ENCODE measurements around the gene ZNF614. TPM values are rescaled to one million over a fixed set of nuclear protein-coding genes. Genes with fewer than 3 reads are reported as not detected.
"Not testable (repeated sequence)": the region's sequence is repeated elsewhere in the genome, so short reads cannot be mapped to it uniquely, and the experiment has no call there.

Gene ZNF614
- total and polyA plus RNA-seq, 2 of the 13 experiments (the other 11 are each of a cell fraction or from before 2014, with no cell fraction given): 13.0 to 22.8 TPM

- no peak for TF ChIP-seq NR2F2 (IDR thresholded peaks at IDR 0.05; ENCODE audit: borderline replicate concordance, low read depth)
- no peak for TF ChIP-seq AGO2 (optimal IDR thresholded peaks at IDR 0.05; ENCODE audit: low read depth, low read length)
- TF ChIP-seq, protein P1, sequence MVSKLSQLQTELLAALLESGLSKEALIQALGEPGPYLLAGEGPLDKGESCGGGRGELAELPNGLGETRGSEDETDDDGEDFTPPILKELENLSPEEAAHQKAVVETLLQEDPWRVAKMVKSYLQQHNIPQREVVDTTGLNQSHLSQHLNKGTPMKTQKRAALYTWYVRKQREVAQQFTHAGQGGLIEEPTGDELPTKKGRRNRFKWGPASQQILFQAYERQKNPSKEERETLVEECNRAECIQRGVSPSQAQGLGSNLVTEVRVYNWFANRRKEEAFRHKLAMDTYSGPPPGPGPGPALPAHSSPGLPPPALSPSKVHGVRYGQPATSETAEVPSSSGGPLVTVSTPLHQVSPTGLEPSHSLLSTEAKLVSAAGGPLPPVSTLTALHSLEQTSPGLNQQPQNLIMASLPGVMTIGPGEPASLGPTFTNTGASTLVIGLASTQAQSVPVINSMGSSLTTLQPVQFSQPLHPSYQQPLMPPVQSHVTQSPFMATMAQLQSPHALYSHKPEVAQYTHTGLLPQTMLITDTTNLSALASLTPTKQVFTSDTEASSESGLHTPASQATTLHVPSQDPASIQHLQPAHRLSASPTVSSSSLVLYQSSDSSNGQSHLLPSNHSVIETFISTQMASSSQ (IDR thresholded peaks at IDR 0.05; ENCODE audit: low read depth): no peak
- TF ChIP-seq, protein P1 (CRISPR knock-in tag; IDR thresholded peaks at IDR 0.05; ENCODE audit: borderline replicate concordance): no peak
- TF ChIP-seq, protein P2, sequence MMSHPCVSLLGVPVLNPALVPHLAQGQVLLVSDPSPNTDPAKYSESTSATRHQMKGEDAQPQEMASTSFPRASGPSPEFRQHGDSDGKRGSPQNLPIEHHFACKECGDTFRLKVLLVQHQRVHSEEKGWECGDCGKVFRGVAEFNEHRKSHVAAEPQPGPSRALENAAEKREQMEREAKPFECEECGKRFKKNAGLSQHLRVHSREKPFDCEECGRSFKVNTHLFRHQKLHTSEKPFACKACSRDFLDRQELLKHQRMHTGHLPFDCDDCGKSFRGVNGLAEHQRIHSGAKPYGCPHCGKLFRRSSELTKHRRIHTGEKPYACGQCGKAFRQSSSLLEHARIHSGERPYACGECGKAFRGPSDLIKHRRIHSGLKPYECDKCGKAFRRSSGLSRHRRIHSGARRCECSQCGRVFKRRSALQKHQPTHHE (CRISPR knock-in tag; IDR thresholded peaks at IDR 0.05; ENCODE audit: borderline replicate concordance): no peak
- TF ChIP-seq ZFP62 (CRISPR knock-in tag; IDR thresholded peaks at IDR 0.05): no peak
Measured at GRCh38 chr19:51976852-51977251, 51.3 kb downstream of the ZNF614 start (continued).

DNA sequence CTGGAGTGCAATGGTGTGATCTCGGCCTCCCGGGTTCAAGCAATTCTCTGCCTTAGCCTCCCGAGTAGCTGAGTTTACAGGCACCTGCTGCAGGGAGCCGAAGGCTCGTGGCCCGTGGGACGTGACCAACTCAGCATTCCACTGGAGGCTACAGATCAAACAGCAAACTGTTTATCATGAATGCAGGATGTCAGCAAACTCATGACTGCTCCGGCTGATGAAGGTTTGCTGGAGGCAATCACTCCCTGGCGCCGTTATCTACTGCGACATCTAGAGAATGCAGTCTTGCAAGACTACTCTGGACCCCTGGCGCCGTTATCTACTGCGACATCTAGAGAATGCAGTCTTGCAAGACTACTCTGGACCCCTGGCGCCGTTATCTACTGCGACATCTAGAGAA, 52.4 kb downstream of the ZNF614 start:
- H3K9ac ChIP-seq (ENCODE audit: insufficient read depth, low read depth, low read length); DNase-seq (ENCODE audit: low spot score); BruUV-seq (replicated peaks); H3K4me3 ChIP-seq (replicated peaks in 1 of 3; ENCODE audit: insufficient read depth in 1 of 3, low read depth in 2 of 3, low read length in 3 of 3); POLR2A ChIA-PET; H3K4me1 ChIP-seq (ENCODE audit: insufficient read depth, low read length); H3K79me2 ChIP-seq (ENCODE audit: insufficient read depth, low read length); ATAC-seq; H3K27me3 ChIP-seq (ENCODE audit: control insufficient read depth in 1 of 2, insufficient read depth in 2 of 2, low read length in 2 of 2); in situ Hi-C loops (cut with HindIII; ENCODE audit: extremely low pct_ligation_motif_present, low pct_unique_long_range_greater_than_20kb); intact Hi-C loops (cut with micrococcal nuclease; ENCODE audit: unreplicated experiment); H4K20me1 ChIP-seq (ENCODE audit: insufficient read depth, low read length); CTCF ChIA-PET (ENCODE audit: low intra/inter-chr PET ratio, low total read pairs); H2AFZ ChIP-seq (ENCODE audit: low read length); FAIRE-seq; H3K27ac ChIP-seq (ENCODE audit: extremely low read length, insufficient read depth, low read length); H3K4me2 ChIP-seq (ENCODE audit: low read depth, low read length): not testable (repeated sequence)
- WGBS (ENCODE audit: low lambda C conversion rate): 93% methylated on average over 15 of the region's 17 CpGs
- H3K9me3 ChIP-seq (ENCODE audit: low read length): peaks cover 87% of the 10 kb centered on the region
- peaks cover 12 to 37% of the 10 kb centered on the region in 2 experiments; a peak in 4 of 5 replicates for H3K36me3 ChIP-seq (replicated peaks in 1 of 2; ENCODE audit: control insufficient read depth in 1 of 2, insufficient read depth in 2 of 2, low read length in 2 of 2)

Data from HepG2 (cell line).